DMS53 treated with DMSO at 0.1 percent for 48 hours (cell line): ENCODE measurements around the gene PRDX3.
A peak's percentile ranks its signal among the peaks of the same experiment; 100 is the strongest.

ENCODE experiments used
- DNase-seq: peaks from one replicate; lab custom pipeline; 2025; ENCODE audit not compliant: unreplicated experiment; lab: John Stamatoyannopoulos, UW

PRDX3 gene

DNA sequence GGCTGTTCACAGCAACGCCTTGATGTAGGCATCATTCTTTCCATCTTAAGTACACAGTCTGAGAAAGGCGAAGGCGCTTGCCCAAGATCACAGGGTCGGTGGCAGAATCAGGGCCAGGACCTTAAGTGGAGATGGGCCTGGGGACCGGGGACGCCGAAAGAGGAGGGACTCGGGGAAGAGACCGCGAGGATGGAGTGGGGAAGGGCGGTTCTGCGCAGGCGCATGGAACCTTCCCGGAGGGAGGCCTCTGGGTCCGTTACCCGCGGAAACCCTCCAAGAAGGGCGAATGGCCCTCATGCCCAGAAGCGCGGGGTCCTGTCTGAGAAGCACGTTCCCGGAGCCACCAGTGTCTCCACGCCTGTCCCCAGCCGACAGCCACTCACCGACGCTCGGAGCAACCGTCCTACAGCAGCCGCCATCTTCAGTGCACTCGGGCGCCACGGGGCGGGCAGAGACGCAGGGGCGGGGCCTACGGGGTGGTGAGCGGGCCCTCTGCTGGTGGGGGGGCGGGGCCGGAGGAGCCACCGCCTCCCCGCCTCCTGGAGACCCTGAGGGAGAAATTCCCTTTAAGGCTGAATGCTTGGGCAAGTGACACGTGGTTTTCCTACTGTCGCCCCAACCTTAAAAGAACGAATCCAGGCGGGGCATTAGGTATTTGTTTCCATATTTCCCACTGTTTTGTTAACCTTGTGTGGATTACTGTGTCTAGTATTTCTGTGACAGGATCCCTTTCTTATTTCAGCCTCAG lies at the start of gene PRDX3:
PRDX3 (minus strand) TSS at position 441 of the 748 bp plus-strand sequence; CDS start at position 419, 22 bp downstream.
- peak; percentile 85 for DNase-seq

DNA sequence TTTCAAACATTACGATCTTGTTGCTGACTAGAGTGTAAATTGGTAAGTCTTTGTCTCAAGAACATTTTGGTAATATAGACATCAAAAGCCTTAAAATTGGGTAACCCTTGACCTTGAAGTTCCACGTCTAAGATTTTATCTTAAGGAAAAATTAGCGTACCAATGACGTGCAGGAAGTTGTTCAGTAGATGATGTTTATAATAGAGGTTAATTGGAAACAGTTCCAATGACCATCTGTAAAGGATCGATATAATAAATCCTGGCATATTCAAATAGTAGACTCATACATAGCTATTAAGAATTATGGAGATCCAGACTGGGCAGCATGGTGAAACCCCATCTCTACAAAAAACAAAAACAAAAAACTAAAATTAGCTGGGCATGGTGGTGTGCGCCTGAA lies 49.2 kb upstream of the PRDX3 start:
- DNase-seq: no peak

DNA sequence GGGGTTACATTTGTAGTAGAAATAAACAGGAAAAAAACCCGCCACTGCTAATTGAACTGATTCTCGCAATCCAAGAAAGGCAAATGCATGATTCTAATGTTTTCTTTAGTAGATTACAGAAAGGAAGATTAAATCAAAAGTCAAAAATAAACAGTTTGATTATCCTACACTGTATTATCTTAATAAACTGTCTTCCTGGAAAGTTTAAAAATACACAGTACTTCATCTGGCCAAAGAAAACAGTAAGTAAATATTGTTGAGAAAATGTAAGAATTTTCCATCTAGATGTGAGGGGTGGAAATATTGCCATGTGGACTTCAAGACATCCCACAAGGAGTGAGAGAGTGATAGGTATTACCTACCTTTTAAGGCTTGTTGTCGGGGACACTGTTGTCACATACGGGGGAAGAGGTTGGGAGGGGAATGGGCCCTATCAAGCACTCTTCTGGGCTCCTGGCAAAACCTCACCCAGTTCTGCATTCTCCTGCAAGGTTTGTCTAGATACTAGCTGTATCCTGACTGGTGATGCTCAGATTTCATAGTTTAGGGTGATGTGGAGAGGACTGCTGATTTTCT lies 46.6 kb upstream of the PRDX3 start:
- DNase-seq: no peak

DNA sequence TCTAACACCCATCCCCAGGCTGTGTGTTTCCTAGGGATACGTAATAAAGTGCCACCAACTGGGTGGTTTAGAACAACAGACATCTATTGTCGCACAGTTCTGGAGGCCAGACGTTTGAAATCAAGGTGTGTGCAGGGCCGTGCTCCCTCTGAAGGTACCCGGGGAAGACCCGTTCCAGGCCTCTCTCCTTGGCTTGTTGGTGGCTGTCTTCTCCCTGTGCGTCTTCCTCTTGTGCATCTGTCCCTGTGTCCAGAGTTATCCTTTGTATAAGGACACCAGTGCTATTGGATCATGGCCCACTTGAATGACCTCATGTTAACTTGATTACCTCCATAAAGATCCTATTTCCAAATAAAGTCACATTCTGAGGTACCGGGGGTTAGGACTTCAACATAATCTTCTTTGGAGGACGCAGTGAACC lies 44.4 kb upstream of the PRDX3 start:
- no peak for DNase-seq

DNA sequence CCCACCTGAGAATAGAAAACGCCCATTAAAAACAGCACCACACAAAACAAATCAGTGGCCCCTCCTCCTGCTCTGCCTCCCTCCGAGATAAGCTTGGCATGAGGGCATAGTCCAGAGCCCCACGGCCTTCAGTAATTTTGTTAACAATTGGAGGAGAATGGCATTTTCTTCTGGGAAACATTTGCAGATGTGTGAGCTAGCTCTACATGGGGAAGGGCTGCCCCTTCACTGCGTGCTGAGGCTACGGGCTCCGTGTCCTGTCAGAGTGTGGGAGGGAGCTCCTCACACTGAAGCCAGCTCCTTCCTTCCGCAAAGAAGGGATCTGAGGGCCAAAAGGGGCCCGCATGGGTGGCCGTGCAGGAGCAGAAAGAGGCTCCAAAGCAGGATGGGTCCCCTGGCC lies 43.9 kb upstream of the PRDX3 start:
- DNase-seq: no peak

DNA sequence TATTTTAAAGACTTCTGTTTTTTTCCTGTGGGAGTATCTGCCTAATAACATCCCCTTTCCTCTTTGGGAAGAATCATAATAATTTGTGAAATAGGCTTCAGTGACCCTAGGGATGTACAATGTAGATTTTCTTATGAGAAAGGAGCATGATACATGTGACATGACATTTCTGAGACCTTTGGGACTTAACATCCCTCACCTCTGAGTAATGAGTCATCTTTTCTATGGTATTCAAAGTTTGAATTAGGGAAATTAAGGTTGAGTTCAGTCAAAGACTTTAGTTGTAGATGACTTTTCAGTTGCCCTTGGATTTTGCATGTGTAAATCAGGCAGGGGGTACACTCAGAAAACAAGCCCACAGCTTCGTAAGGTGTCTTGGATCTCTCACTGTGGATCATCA lies 43.1 kb upstream of the PRDX3 start:
- DNase-seq: no peak

DNA sequence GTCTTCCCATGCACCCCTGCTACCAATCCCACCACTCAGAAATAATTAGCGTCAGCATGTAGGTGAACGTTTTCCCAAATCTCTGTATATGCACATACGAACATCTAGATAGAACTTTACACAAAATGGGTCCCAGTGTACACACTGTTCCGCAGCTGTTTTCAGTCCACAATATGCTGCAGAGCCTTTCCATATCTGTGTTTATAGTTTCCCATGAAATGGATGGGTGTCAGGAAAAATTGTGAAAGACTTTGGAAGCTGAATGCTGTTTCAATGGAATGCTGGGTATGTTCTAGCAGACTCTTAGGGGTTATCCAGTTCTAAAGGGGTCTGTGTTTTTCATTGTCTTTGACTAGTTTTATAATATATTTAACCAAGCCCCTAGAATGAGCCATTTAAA lies 42.6 kb upstream of the PRDX3 start:
- no peak for DNase-seq

DNA sequence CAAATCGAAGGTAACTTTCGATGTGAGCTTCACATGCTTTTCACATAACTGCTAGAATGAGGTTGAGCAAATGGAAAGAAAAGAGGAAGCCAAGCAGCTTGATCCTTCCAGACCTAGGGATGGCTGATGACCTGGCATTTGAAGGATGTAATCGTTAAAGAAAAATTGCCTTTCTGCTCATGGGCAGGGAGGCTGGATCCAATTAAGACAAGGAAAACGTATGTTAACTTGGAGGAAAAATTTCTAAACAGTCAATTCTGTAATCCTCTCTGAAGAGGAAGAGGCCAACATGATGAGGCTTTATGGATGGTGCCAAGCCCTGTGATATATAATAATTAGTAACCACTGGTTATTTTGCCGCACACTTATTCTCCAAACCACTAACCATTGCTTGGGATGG lies 41.3 kb upstream of the PRDX3 start:
- no peak for DNase-seq

DNA sequence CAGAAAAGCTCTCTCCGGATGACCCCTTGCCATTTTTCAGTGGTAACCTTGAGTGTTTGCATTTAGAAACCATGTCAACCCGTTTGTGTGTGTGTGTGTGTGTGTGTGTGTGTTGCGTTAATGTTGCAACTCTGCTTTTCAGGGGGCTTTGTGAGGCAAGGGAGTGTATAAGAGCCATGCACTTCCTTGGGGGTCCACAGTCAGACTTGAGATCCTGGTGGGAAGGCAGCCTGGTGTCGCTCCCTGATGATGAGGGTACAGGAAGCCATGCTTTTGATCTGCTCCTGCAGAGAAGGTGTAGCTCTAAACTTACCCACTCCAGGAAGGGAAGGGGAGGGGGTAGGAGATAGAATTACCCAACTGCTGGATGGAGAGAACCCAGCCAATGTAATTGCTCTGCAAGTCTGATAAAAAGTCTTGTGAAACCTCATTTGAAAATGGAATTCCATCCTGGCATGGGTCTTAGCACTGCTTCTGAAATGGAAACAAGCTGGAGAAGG lies 39.4 kb upstream of the PRDX3 start:
- no peak for DNase-seq

DNA sequence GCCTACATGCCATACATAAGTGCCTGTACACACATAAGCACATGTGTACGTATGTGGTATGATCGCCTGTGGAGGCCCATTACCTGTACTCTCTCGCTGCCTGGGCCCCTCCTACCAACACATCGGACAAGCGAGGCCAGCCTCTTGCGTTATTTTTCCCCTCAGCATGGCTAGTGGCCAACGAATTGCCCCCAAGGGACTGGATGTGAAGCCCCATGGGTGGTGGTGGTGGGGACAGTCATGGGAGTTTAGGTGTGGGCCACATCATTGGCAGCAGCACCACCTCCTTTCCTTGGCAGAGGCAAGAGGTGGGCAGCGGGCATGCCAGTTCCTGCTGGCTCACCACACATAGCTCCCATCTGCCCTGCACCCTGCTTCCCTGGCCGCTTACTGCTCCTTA lies 38.8 kb upstream of the PRDX3 start:
- no peak for DNase-seq

DNA sequence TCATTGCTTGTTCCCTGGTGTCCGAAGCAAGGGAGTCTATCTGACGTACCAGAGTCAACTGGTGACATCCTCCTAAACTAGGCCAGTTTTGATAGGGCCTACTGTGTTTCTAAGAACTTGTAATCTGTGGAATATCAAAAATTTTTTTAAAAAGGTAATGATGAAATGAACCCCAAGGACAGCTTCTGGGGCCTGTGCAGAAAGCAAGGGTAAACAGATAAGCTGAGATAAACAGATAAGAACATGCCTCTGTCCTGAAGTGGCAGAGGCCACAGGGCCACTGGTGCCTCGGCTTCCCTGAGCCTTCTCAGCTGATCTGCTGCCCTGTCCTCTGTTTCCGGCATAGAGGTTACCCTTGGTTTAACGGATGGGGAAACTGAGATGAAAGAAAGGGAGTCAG lies 37.5 kb upstream of the PRDX3 start:
- DNase-seq: no peak

DNA sequence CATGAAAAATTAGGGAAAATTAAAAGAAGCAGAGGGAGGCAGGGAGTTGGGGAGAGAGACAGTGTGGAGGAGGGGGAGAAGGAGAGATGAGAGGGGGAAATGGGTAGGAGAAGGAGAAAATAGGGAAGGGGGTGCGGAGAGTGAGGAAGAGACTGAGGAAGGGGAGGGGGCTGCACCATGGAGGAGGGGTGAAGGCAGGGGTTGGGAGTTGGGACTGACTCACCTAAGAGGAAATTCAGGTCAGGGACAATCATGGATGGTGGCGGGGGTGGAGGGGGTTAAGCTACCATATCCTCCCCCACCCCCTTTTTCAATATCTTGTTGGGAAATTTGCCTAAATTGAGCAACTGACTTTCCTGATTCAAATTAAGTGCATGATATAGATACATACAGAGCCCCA lies 36.8 kb upstream of the PRDX3 start:
- no peak for DNase-seq

DNA sequence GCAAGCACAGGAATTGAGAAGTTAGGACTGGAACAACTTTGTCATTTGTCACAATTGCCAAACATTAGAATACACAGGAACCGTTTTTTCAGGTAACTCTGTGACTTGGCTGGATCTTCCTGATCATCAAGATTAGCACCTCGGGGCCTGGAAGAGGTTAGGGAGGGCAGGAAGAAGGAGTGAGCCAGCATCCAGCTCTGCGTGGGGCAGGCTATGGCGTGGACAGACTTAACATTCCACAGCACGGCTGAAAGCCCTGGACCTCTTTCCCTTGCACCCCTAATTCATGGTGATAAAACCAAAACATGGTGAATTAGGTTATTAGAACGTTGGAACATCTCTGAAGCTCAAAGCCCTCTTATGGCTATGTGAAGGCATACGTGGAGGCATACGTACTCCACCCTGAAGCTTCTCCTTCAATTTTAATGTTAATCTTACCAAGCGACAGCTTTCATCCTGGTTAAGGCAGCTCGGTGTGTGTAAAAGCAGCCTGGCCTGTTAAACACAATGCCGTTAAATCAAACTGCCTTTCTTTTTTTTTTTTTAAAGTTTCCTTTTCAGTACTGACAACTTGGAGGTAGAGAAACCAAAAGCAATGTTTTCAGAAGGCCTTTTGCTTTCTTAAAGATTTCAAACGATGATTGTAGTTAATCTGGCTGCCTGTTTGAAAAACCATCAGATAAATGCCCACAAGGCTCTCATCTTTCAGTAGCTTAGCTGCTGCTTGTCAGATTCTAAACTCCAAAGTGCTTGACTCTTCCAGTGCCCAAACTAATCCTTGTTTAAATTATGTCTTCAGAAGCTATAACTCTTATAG lies 33.2 kb upstream of the PRDX3 start:
- no peak for DNase-seq

DNA sequence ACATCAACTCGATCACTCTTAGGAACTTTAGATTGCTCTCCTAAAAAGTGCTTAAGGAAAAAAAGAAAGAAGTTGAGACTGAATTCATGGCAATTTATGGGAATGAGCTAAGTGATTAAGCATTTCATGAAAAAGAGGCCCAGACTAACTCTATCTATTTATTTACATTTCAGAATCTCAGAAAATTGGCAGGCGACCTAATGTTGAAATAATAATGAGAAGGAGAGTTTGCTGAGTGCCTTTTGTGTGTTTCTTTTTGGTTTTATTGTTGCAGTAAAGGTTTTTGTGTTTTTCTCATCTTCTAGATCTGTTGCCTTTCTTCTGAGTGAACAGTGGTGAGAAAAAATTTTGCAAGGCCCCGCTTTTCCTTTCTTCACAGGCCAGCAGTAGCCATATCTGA lies 32.6 kb upstream of the PRDX3 start:
- no peak for DNase-seq

DNA sequence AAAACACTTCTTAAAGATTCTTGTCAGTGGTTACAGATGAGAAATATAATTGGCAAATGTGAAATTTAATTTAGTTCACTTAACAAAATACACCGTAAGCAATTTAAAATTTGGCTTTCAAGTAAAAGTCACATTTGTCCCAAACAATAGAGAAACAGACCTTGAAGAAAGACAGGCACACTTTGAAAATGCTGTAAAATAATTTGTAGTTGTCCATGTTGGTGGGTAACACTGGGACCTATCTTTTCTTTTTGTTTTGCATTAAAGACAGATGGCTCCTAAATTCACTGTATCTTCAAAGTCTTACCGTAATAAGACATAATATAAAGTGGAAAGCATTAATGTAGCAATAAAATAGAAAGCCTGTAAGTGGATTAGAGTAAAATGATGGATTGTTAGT lies 32.0 kb upstream of the PRDX3 start:
- DNase-seq: no peak

DNA sequence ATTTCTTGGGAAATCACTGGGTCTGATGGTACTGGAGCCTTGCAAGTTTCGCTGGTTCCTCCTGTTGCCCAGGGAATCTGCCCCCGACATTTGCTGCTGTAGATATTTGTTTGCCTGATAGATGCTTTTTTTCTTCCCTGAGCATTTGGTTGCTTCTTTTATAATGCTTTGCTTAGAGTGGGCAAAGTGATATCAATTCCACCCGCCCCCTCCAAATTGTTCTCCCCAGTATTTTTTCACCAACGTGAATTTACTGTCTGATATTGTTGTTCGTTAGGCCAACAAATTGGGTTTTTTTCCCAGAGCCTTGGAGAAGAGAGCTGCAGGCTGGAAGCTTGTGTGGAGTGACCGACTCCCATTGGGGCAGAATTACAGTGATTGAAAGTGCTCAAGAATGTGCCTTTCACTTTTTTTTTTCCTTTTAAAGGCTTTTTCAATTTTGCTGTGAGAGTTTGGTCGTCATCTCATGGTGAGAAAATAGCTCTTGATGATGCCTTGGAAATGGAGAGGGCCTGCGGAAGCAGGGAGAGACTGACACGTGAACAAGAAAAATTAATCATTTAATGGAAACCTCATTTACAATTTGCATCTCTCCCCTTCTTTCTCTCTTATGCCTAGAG lies 31.2 kb upstream of the PRDX3 start:
- no peak for DNase-seq

DNA sequence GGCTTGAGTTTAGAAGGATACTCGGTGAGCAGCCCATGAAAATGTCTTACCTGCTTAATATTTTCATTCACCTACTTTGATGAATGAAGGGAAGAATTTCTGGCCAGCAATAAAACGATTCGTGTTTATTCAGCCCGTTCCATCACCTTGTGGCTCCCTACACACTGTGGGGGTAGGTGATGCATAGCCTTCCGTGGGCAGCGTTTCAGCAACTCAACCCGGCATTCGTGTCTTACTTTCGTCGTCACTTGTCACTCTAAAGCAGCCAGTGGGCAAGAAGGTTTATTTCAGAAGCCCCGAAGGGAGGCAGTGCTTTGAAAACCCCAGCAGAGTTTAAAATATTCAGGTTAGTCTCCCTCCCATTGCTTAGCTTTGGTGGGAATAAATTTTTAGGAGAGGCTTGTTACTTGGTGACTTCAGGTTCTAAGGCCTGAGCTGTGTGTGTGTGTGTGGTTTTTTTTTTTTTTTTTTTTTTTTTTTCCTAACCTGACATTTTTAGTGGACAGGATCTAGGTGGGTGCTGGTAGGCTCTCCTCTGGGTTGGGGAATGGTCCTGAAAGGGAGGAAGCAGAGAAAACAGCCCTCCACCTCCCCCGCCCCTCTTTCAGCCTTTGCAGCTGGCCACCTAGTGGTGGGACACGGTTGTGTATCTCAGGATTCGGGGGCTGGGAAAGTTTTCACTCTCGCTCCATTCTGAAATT lies 30.6 kb upstream of the PRDX3 start:
- no peak for DNase-seq

DNA sequence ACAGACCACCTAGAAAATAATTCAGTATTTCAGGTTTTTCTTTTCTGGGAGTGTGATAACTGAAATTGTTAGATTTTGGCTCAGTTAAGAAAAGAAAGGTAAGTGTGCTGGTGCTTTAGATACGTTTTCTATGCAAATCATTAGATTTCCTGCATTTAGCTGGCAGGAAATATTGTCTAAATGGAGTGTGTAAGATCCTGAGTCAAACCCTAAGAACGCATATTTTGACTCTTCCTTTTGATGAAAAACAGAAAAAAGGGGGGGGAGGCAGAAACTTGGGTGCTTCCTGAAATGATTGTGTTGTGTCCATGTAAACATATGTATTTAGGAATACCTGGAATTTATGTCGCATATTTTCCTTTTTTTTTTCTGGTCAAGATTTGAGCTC lies 29.9 kb upstream of the PRDX3 start:
- DNase-seq: no peak

DNA sequence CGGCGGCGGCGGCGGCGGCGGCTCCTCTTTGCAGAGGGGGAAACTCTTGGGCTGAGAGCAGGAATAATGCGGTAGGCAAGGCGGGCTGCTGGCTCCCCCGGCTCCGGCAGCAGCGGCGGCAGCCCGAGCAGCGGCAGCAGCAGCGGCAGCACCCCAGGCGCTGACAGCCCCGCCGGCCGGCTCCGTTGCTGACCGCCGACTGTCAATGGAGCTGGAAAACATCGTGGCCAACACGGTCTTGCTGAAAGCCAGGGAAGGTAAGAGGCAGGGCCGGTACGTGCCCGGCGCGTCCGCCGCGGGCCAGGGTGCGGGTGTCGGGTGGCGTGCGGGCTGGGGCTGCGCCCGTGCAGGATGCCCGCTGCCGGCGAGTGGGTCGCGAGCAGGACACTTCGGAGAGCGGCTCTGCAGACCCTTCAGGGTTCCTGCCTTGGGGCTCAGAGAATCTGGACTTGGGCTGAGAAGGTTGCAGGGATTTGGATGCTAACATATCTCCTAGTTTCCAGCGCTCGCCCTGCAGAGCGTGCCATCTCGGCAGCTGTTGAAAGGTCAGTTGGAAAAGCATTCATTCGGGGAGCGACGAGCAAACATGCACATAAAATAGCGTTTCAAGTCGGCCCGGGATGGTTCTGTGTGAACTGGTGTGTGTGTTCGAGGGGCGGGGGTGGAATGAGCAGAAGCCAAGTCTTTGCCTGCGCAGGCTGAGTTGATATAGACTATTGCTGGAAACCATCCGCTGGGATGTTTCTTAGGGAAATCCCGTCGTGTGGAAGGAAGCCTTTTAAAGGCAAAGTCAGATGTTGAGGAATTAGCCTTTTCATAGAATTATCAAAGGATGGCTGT lies 29.3 kb upstream of the PRDX3 start:
- DNase-seq: peak; percentile 54

DNA sequence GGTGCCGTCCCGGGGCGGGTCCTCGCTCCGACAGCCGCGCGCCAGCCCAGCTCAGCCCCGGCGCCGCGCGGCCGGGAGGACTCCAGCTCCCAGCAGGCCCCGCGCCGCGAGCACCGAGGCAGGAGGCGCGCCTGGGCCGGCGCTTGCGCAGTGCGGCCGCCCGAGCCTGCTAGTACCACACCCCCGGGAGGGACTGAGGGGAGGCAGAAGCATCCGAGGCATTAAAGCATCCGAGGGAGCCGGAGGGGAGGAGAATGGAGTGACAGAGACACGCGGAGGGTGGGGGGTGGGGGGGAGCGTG lies 28.7 kb upstream of the PRDX3 start, which contains the start of gene GRK5:
GRK5 (plus strand) TSS at position 206 of the 301 bp plus-strand sequence. CDS start 347 bp downstream, outside the sequence.
- DNase-seq: peak; percentile 69
